AML-193 (cell line): ENCODE measurements around the gene MYL3.
A peak's percentile ranks its signal among the peaks of the same experiment; 100 is the strongest.

Source experiments
- DNase-seq, 2 experiments: peaks; one replicate each; lab custom pipeline; 2025; lab: John Stamatoyannopoulos, UW

The MYL3 gene

DNA sequence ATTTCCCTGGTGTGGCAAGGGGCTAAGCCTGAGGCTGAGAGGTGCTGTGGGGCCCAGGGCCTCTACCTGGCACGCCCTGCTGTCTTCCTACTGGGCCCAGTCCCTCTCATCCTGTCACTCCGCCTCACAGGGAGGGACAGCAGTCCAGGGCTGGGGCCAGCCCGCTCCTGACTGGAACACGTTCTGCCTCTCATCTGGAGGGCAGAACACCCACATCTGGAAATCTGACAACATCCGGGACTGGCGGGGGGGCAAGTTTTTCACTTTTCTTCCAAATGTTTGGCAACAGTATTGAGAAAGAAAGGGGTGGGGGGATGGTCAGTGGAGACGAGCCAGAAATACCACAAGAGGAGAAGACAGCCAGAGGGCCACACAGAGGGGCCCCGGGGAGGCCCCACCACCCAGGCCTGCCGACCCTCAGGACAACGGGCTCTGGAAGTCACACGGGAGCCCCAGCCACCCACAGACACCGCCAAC, 1.8 kb upstream of the MYL3 start:
- no peak for DNase-seq

DNA sequence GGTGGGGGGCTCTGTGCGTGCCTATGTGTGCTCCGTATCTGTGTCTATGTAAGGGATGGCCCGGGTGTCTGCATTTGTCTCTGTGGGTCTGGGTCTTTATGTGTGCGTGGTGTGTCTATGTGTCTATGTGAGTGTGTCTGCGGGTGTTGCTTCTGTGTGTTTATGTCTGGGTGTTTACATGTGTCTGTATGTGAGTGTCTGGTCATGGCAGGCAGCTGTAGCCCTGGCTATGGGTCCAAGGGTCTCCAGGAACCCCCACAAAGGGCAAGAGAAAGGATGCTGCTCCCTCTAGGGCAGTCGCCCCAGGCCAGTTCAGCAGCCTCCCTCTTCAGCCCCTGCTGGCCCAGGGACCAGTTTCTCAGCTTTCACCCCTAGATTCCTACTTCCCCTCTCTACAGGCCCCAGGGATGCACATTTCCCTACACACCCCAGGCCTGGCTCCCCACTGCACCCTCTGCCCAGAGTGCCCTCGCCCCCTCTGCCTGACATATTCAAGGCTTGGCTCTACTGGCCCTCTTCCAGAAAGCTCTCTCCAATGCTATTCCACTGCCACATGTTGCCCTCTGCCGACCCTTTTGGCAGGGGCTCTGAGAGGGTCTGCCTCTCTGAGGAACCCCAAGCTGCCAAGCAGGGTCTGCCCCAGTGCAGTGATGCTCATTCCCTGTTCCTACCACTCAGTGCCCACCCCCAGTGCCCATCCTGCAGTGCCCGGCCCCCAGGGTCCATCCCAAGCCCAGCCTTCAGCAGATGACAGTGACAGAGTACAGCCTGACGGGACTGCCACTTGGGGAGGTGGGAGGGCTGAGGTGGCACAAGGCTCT, 1.0 kb upstream of the MYL3 start:
- no peak for DNase-seq

DNA sequence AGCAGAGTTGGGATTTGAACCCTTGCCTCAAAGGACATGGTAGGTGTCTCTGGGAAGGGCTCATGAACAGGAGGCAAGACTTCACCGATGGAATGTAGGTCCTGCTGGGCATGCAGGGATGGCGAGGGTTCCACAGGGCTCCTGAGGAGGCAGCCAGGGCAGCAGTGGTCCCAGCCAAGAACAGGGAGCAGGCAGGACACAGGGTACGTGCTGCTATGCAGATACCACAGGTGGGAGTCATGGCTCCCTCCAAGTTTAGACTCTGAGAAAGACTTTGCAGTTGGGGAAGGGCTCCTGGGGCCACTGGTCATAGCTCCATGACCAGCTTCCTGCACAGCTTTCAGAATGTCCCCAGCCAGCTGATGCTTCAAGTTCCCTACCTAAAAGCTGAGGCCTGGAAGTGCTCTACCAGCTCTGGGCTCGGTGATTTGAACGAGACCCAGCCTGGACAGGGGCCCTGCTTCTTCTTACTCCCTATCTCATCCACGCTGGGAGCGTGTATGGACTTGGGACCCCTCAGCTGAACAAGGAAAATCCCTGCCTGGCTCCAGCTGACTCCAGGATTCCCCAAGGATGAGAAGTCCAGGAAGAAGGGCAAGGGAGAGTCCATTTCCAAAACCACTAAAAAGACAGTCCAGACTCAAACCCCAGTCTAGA, 747 bp downstream of the MYL3 start:
- no peak for DNase-seq

DNA sequence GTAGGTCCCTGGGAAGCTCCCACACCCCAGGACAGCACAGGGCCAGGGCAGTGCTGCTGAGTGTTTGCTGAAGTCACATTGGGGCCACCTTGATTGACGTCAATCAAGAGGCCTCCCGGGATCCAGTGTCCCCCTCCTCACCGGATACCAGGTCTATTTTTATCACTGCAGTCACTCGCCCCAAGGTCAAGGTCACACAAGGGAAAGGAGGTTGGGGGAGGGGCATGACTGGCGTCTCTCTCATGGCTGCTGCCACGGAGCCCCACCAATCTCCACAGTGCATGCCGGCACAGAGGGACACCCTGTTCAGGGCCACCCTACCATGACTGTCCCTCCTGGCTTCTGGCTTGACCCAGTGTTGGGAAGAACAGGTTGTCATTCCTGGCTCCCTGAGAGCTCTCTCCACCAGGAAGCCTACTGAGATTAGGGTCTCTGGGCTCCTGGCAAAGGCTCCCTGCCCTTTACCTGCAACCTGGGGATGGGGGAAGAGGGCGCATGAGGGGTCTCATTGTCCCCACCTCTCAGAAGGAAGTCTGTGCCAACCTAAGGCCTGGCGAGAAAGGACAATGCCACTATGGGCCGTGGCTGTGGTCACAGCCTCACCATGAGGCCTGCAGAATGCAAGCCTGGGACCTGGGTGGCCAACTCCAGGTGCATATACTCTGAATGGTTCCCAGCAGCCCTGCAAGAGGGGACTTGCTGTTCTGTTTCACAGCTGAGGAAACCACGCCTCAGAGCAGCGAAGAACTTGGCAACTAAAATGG, 1.5 kb downstream of the MYL3 start:
- no peak for DNase-seq

DNA sequence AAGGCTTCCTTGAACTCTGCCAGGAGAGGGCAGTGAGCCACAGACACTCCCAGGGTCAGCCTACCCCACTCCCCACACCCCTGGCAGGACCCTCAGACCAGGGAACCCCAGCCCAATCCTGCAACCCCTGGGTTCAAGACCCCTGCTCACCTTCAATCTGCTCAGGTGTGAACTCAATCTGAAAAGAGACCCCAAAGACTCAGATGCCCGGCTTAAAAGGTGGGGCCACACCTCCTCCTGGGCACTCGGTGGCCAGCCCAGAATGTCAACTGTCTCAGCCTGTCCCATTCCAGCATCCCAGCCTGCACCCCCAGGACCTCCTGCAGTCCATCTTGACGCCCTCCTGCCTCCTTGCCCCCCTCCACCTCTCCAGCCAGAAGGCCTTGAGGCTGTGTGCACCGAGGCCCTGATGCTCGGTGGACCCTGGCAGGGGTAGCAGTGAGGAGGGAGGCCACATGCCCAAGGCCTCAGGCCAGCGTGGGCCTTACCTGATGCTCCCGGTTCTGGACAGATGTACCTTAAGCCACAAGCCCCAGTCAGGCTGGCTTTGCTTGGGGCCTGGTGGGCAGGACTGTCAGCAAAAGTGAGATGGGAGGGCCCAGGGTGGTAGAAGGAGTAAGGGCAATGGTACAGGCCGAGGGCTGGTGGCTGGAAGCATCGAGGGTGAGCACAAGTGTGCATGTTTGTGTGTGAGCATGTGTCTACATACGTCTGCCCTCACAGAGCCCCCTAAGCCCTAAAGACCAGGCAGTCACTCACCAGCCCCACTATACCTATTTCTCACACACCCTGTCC, 2.2 kb downstream of the MYL3 start:
- no peak for DNase-seq

DNA sequence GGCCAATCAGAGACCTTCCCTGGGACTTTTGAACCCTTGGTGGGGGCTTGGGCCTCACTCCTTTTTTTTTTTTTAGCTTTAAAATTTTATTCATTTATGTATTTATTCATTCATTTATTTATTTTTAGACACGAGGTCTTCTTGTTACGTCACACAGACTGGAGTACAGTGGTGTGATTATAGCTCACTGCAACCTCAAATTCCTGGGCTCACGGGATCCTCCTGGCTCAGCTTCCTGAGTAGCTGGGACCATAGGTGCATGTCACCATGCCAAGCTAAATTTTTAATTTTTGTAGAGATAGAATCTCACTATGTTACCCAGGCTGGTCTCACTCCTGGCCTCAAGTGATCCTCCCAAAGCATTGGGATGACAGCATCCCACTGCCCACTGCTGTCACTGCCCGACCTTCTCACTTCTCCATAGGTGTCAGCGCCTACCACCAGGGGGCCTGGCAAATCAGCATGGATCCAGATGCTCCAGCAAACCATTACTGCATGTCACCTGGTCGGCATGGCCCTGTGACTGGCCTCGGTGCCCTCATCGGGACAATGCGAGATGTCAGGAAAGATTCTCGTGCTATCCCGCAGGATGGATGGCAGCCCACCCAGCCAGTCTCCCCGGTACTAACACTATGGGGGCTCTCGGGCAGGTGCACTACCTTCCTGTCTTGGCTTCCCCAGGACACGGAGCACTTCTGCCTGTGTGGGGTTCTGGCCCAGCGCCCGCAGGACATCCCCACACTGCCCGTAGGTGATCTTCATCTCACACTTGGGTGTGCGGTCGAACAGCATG, 3.0 kb downstream of the MYL3 start:
- peak; percentile 19 to 34 for DNase-seq

DNA sequence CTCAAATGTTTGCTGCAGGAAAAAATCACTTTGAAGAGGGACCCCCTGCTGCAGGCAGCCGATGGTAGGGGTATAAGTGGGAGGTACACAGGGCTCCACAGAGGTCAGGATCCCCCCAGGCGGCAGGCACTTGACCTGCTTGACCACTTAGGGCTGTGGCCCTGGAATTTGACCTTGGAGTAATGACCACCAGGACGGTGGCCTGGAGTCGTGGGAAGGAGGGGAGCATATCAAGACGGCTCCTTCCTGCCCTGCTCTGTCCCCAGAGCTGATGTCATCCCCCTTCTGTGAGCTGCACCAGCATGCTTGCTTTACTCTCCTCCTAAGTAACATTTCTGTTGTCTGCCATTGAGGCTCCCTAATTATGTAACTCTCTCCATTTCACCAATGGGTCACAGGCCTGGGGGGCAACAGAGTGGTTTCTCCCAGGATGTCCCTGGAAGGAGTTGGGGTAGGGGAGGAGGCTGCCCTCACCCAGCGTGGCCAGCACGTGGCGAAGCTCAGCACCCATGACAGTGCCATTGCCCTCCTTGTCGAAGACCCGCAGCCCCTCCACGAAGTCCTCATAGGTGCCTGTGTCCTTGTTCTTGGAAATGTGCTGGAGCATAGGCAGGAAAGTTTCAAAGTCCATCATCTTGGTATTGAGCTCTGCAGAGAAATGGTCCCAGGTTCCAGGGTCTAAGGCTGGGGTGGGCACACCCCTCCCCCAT, 4.1 kb downstream of the MYL3 start:
- DNase-seq: no peak

DNA sequence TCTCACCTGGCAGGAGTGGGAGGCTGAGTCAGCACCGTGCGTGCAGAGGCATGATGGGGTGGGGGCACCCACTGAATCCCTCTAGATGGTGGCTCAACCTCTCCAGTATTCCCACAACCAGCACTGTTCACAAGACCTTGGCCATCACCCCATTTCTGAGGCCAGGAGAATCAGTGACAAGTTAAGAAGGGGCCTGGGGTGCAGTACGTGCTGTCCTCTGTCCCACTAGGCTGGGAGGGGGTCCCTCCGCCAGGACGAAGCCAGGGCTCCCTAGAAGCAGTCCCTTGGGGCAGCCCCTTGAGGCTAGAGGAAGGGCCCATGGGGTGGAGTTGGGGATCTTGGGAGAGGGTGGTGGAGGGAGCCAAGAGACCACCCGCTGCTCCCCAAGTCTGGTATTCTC, 4.8 kb downstream of the MYL3 start:
- no peak for DNase-seq

DNA sequence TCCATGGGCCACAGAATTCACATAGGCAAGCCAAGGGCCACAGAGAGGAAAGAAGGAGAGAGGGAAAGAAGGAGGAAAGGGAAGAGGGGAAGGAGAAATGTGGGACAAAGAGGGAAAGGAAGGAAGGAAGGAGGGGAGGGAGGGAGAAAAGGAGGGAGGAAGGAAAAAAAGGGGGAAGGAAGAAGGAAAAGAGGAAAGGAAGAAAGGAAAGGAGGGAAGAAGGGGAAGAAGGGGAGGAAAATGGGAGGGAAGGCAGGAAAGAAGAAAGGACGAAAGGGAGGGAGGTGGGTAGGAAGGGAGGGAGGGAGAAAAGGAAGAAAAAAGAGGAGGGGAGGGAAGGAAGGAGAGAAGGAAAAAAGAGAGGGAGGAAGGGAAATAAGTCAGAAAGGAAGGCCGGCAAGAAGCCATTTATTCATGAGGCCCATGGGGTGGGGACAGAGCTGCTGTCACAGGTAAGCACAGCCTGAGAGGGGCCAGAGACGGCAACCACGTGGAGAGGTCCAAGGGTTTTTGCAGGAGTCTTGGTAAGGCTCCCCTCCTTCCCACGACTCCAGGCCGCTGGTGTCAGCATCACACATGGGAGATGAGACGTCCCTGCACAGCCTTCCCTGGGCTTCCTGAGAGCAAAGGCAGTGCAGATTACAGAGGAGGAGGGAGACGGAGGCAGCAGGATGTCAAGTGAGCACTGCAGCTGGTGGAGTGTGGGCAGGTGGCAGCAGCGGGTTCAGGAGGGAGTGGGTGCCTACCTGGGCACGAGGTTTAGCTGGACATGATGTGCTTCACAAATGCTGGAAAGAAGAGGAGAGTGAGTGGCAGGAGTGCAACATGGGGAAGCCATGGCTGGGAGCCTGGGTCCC, 5.5 kb downstream of the MYL3 start:
- DNase-seq: no peak

DNA sequence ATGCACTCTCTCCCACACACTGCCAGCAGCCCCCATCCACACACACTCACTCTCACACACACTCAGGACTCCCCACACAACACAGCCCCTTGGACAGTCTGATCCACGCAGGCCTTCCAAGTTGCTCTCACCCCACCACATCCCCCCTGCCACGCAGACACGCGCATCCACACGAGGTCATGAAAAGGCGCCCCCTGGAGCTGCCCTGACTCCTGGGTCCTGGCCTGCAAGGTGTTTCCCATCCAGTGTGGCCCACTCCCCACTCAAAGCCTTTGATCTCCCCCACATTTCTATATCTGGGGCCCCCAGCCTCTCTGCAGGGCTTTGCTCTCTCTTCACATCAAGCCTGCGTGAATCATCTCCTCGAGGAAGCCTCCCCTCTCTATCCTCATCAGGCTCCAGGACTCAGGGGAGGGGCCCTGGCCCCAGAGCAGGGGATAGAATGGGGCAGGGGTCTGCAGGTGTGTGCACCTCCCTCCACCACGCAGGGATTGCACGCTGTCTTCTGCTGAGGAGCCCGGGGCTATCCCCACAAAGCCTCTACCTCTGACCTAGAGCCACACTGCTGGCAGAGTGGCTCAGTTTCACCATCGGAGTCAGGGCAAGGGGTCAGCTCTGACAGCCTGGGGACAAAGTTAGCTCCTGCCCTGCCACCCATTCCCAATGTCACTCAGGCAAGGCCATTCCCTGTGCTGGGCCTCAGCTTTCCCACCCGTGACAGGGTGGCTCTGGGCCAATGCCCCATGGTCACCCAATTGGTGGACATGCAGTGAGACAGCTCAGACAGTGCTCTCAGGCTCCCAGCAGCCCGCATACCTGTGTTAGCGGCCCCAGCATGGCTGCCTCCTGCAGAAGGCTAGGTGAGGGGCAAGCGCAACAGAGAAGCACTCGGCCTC, 6.4 kb downstream of the MYL3 start:
- no peak for DNase-seq

DNA sequence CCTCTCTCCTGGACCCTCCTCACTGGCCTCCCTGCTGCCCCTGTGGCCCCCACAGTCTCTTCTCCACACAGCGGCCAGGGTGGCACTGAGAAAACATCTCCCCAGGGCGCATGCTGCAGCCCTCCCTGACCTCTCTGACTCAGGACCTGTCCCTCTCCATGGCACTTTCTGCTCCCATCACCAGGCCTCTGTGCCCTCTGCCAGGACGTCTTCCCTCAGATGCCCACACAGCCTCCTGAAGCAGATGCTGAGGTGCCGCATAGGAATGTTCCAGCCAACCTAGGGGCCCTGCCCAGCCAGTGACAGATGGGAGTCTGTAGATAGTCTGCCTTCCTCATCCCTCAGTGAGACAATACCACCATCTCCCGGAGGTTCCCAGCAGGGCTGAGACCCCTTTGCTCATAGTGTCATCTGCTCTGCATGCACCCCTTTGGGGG, 8.7 kb downstream of the MYL3 start:
- no peak for DNase-seq

DNA sequence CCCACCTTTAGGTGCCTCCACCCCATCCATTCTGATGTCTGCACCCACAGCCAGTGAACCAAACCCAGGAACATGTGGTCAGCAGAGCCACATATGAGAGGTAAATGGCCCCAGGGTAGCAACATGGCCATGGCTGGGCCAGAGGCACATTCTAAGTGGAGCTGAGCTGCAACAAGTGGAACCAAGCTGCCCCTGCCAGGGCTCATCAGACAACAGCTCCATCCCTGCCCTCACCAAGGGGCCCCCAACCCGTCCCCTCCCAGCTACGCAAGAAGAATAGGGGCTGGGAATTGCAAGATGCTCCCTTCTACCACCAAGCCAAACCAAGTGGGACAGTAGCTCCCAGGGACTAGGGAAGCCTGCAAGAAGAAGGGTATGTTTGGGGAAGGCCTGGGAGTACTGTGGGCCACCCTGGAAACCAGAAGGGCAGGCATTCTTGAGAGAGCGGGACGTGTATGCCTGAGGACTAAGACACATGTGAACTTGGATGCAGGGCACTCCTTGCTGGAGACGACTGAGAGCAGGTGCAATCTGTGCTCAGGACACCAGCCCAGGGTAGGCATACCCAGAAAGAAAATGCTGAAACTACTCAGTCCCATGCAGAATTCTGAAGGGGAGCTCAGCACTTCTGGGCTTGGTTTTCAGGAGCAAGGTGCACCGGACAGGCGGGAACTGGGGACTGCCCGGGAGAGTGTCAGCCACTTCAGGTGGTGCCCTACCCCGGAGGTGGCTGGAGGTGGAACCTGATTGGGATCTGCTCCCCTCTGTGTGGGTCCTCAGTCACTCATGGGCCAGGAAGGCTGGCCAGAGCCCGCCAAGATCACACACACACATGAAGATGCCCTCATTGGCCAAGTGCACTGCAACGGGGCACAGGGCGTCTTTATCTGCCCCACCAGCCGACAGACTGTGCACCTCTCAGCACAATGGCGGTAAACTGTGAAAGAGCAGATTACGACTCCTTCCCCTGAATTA, 9.5 kb downstream of the MYL3 start:
- no peak for DNase-seq

DNA sequence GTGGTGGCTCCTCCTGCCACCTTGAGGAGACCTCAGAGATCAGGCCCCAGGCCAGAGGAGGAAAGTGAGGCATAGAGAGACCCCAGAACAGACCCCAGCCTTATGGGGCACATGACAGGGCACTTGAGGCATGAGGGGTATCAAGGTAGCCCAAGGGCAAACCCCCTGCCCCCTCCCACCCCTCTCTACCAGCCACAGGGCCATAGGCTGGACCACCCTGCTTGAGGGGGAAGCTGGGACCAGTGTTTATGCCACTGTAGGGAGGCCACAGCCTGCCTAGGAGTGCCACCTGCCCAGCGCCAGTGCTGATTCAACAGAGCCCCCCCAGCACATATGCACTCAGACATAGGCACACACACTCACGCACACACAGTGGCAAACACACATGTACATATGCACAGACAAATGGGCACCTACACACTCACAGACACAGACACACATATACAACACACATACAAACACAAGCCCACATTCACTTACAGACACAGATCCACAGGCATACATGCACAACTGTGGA, 10.3 kb downstream of the MYL3 start:
- no peak for DNase-seq

DNA sequence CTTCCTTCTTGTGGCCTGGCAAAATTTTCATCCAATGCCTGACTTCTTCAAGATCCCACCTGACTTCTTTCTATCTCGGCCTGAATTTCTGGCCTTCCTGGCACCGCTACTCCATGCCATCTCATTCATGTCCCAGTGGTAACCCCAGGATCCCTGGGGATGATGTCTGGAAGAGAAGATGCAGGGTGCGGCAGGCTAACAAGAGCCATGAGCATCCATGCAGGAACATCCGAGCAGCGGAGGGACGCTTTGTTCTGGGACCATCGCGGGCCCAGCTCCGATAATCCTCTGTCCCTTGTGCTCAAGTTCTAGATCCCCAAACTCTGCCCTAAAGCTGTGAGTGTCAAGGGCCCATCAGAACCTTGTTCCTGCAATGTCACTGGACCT, 10.9 kb downstream of the MYL3 start:
- DNase-seq: no peak

DNA sequence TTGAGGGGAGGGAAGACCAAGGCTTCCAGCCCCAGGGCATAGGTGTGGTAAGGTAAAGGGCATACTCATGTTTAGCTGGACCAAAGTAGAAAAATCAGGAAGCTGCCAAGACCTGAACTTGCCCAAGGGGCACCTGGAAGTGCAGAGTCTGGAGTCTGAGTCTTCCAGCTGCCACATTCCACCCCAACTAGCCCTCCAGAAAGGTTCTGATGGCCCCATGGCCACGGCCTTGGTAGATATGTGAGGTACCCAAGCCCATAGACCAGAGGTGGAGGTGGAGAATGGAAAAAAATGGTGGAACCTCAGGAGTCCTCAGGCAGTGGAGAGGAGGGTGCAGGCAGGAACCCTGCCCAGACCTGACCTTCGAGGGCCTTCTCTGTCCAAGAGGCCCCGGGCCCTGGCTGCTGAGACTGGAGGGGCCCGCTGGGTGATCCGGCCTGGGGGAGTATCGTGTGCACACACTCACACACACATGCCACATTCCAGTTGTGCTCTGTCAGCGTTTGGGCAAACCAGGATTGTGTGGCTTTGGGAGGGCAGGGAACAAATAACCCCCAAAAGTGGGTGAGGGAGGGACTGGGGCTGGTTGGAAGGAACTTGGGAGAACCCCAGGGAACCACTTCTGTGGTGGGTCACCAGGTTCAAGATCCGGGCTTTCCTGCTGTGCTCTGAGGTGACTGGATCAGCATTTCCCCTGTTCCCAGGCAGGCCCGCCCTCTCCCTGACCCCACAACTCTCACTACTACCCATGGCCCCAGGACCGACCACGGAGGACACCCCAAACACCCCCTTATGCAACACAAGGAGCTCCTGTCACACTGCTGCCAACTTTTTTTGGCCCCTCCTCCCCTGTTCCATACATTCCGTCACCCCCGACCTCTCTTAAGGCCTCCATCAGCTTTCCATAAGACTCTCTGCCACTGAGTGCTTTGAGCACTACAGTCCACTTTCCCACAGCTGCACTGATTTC, 11.6 kb downstream of the MYL3 start:
- DNase-seq: no peak

DNA sequence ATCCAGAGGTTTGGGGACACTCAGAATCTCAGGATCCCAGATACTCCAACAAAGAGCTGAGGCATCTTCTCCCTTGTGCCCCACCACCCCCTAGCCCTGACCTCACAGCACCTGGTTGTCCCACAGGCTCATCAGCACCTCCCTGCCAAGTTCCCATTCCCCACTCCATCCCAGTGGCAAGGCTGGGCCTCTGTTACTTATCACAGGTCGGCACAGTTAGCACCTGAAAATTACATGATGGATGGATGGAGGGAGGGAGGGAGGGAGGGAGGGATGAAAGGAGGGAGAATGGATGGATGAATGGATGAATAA, 12.8 kb downstream of the MYL3 start:
- DNase-seq: no peak
